Measurements from ENCODE around the gene CA12. TPM values are rescaled to one million over a fixed set of nuclear protein-coding genes. Genes with fewer than 3 reads are reported as not detected.

Gene CA12
- total RNA-seq, 1 experiment from 2014 or later = 19.8 TPM

DNA sequence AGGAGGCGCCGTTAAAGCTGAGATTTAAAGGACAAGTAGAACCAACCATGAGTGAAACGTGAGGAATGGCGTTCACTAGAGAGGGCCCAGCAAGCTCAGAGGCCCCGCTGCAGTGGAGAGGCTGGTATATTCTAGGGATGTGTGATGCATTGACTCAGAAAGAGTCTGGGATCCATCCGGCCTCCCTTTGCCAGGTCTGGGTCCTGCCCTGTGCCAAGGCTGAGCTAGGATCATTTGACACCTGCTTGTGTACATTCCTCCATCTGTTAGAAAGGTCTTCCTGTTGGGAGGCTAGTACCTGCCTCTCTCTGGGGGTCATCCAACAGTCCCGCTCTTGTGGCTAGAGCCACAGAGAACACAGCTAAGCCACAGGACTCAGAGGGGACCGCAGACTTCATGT lies 28.4 kb downstream of the CA12 start:
- Histone ChIP-seq H3K4me3 (ENCODE audit: low read length) (no peak overlapping the region), H3K4me2 (ENCODE audit: low read length) (no peak overlapping the region), H2AFZ (ENCODE audit: low read length) (no peak overlapping the region), H3F3A (ENCODE audit: low read length, unreplicated experiment) (no peaks in the 10 kb centered on the region), H3K79me2 (ENCODE audit: low read length) (no peaks in the 10 kb centered on the region), H4K20me1 (ENCODE audit: low read length) (no peaks in the 10 kb centered on the region), H3K9me2 (replicated peaks; ENCODE audit: low read length) (no peaks in the 10 kb centered on the region), H3K27me3 (ENCODE audit: low read length) (no peaks in the 10 kb centered on the region), H3K9me3 (ENCODE audit: low read length) (no peaks in the 10 kb centered on the region), H3K27ac (ENCODE audit: low read length) (no peak overlapping the region), H3K36me3 (ENCODE audit: low read depth, low read length) (no peaks in the 10 kb centered on the region), H3K9ac (ENCODE audit: low read length) (no peak overlapping the region), H3K4me1 (ENCODE audit: insufficient read depth, low read length) (peaks cover 18% of the 10 kb centered on the region)
- ATAC-seq (no peak), DNase-seq (no peak)
- POLR2A ChIA-PET (ENCODE audit: unreplicated experiment) = interaction anchor here (0.6 kb wide), 1 partner anchor 41 kb away, joined by 3 read pairs; no protein-coding TSS in a partner anchor
- intact Hi-C loops (cut with micrococcal nuclease) = no loop called here
- BruUV-seq (replicated peaks) = no TSS peak
- TF ChIP-seq, protein P1, sequence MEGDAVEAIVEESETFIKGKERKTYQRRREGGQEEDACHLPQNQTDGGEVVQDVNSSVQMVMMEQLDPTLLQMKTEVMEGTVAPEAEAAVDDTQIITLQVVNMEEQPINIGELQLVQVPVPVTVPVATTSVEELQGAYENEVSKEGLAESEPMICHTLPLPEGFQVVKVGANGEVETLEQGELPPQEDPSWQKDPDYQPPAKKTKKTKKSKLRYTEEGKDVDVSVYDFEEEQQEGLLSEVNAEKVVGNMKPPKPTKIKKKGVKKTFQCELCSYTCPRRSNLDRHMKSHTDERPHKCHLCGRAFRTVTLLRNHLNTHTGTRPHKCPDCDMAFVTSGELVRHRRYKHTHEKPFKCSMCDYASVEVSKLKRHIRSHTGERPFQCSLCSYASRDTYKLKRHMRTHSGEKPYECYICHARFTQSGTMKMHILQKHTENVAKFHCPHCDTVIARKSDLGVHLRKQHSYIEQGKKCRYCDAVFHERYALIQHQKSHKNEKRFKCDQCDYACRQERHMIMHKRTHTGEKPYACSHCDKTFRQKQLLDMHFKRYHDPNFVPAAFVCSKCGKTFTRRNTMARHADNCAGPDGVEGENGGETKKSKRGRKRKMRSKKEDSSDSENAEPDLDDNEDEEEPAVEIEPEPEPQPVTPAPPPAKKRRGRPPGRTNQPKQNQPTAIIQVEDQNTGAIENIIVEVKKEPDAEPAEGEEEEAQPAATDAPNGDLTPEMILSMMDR (conservative IDR thresholded peaks at IDR 0.05; ENCODE audit: low read depth, low read length) = no peak
- CTCF ChIA-PET = no interaction called here

DNA sequence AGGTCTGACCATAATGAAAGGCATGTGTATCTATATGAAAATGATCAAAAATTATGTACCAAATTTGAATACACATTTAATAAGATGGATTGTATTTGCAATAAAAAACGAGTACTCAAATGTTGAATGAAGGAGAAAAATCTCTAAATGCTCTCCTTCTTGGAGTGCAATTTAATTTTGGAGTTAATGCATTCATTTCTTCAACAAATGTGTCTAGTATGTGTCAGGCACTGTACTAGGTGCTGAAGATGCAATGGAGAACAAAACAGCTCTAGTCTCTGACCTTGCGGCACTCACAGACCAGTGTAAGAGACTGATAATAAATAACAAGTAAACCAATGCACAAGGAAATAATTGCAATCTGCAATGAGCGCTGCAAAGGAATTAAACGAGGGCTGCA lies 28.8 kb downstream of the CA12 start:
- intact Hi-C loops (cut with micrococcal nuclease) = no loop called here
- Histone ChIP-seq H3K79me2 (ENCODE audit: low read length) (no peaks in the 10 kb centered on the region), H3K36me3 (ENCODE audit: low read depth, low read length) (no peaks in the 10 kb centered on the region), H3K9me2 (replicated peaks; ENCODE audit: low read length) (no peaks in the 10 kb centered on the region), H4K20me1 (ENCODE audit: low read length) (no peaks in the 10 kb centered on the region), H3K4me2 (ENCODE audit: low read length) (no peak overlapping the region), H3F3A (ENCODE audit: low read length, unreplicated experiment) (no peaks in the 10 kb centered on the region), H3K27me3 (ENCODE audit: low read length) (no peaks in the 10 kb centered on the region), H3K4me3 (ENCODE audit: low read length) (no peak overlapping the region), H3K4me1 (ENCODE audit: insufficient read depth, low read length) (peaks cover 22% of the 10 kb centered on the region), H3K9me3 (ENCODE audit: low read length) (no peaks in the 10 kb centered on the region), H3K9ac (ENCODE audit: low read length) (no peak overlapping the region), H3K27ac (ENCODE audit: low read length) (no peak overlapping the region), H2AFZ (ENCODE audit: low read length) (no peak overlapping the region)
- BruUV-seq (replicated peaks) = no TSS peak
- no peak for TF ChIP-seq EZH2 (IDR thresholded peaks at IDR 0.05; ENCODE audit: low read length, unreplicated experiment)
- TF ChIP-seq, protein P1 (conservative IDR thresholded peaks at IDR 0.05; ENCODE audit: low read depth, low read length) = no peak
- no peak for TF ChIP-seq EZH2phosphoT487 (IDR thresholded peaks at IDR 0.05; ENCODE audit: borderline replicate concordance, low read length)
- CTCF ChIA-PET = no interaction called here
- ATAC-seq (no peak), DNase-seq (no peak)
- POLR2A ChIA-PET (ENCODE audit: unreplicated experiment) = interaction anchor here (0.6 kb wide), 1 partner anchor 40 kb away, joined by 3 read pairs; no protein-coding TSS in a partner anchor

DNA sequence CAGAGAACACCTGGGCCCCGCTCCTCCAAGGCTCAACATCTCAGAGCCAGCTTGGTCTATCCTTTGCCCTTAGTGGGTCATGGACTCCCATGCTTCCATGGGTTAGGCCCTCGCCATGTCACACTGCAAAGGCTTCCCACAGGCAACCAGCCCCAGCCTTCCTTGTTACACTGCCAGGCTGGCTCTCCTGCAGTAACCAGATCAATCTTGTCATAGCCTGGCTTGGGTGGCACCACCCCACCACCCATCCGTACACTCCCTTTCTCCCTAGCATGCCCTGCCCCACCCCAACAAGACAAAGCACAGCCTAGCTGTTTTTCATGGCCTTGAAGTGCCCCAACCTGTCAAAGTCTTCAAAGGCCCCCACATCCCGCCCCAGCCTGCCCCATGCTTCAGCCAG lies 30.5 kb downstream of the CA12 start:
- H4K20me1 ChIP-seq (ENCODE audit: low read length) = no peaks in the 10 kb centered on the region
- H3K27me3 ChIP-seq (ENCODE audit: low read length) = no peaks in the 10 kb centered on the region
- no peaks in the 10 kb centered on the region for H3F3A ChIP-seq (ENCODE audit: low read length, unreplicated experiment)
- H3K36me3 ChIP-seq (ENCODE audit: low read depth, low read length) = no peaks in the 10 kb centered on the region
- ChIA-PET CTCF (no interaction called here), POLR2A (ENCODE audit: unreplicated experiment) (no interaction called here)
- no peak overlapping the region for H3K9ac ChIP-seq (ENCODE audit: low read length)
- DNase-seq (no peak), ATAC-seq (no peak)
- H3K27ac ChIP-seq (ENCODE audit: low read length) = no peak overlapping the region
- no peak overlapping the region for H2AFZ ChIP-seq (ENCODE audit: low read length)
- no peaks in the 10 kb centered on the region for H3K9me3 ChIP-seq (ENCODE audit: low read length)
- H3K79me2 ChIP-seq (ENCODE audit: low read length) = no peaks in the 10 kb centered on the region
- peaks cover 22% of the 10 kb centered on the region for H3K4me1 ChIP-seq (ENCODE audit: insufficient read depth, low read length)
- no peak overlapping the region for H3K4me3 ChIP-seq (ENCODE audit: low read length)
- TF ChIP-seq EZH2 (IDR thresholded peaks at IDR 0.05; ENCODE audit: low read length, unreplicated experiment) (no peak), EZH2phosphoT487 (IDR thresholded peaks at IDR 0.05; ENCODE audit: borderline replicate concordance, low read length) (no peak)
- TF ChIP-seq, protein P1 (conservative IDR thresholded peaks at IDR 0.05; ENCODE audit: low read depth, low read length) = no peak
- no peak overlapping the region for H3K4me2 ChIP-seq (ENCODE audit: low read length)
- intact Hi-C loops (cut with micrococcal nuclease) = no loop called here
- H3K9me2 ChIP-seq (replicated peaks; ENCODE audit: low read length) = no peaks in the 10 kb centered on the region
- BruUV-seq (replicated peaks) = no TSS peak

Measured in PC-3 (cell line).